ENCODE data around the gene EFHD1.

EFHD1 gene

DNA sequence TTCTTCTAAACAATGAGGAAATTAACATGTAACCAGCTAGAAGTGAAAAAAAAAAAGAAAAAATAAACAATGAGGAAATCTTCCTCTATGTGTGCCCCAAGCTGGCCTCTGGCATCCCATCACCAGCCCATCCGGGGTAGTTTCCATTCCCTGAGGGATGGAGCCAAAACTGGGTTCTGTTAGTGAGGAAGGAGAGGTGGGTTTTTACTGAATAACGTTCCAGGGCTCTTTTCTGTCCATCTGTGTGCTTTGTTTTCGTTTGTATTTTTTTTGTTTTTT lies 9.7 kb downstream of the EFHD1 start:
- DNase-seq (ENCODE audit: extremely low spot score), result no peak
- ChIA-PET CTCF (interaction anchor here (0.7 kb wide), 1 partner anchor 64 kb away, joined by 3 read pairs; no protein-coding TSS in a partner anchor), POLR2A (no interaction called here)
- TF ChIP-seq, protein P1, sequence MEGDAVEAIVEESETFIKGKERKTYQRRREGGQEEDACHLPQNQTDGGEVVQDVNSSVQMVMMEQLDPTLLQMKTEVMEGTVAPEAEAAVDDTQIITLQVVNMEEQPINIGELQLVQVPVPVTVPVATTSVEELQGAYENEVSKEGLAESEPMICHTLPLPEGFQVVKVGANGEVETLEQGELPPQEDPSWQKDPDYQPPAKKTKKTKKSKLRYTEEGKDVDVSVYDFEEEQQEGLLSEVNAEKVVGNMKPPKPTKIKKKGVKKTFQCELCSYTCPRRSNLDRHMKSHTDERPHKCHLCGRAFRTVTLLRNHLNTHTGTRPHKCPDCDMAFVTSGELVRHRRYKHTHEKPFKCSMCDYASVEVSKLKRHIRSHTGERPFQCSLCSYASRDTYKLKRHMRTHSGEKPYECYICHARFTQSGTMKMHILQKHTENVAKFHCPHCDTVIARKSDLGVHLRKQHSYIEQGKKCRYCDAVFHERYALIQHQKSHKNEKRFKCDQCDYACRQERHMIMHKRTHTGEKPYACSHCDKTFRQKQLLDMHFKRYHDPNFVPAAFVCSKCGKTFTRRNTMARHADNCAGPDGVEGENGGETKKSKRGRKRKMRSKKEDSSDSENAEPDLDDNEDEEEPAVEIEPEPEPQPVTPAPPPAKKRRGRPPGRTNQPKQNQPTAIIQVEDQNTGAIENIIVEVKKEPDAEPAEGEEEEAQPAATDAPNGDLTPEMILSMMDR (IDR thresholded peaks at IDR 0.05; ENCODE audit: control extremely low read depth, extremely low read depth, low read depth, missing control alignments), result no peak

- TF ChIP-seq, protein P1 (IDR thresholded peaks at IDR 0.05; ENCODE audit: control extremely low read depth, extremely low read depth, low read depth, missing control alignments), result no peak
- POLR2A ChIA-PET, result no interaction called here
- CTCF ChIA-PET, result interaction anchor here (1.3 kb wide), 1 partner anchor 10 kb away, joined by 4 read pairs; the partner anchor contains the start of gene EFHD1
- no peak for DNase-seq (ENCODE audit: extremely low spot score)
Observed at GRCh38 chr2:232643813-232644347, 10.5 kb downstream of the EFHD1 start.

GRCh38 chr2:232645061-232645460 lies 11.7 kb downstream of the EFHD1 start:
- POLR2A ChIA-PET, result no interaction called here
- TF ChIP-seq, protein P1 (IDR thresholded peaks at IDR 0.05; ENCODE audit: control extremely low read depth, extremely low read depth, low read depth, missing control alignments), result no peak
- CTCF ChIA-PET, result interaction anchor here (1.3 kb wide), 1 partner anchor 11 kb away, joined by 4 read pairs; the partner anchor contains the start of gene EFHD1
- DNase-seq (ENCODE audit: extremely low spot score), result no peak

GRCh38 chr2:232646726-232647125 lies 13.3 kb downstream of the EFHD1 start:
- no peak for DNase-seq (ENCODE audit: extremely low spot score)
- CTCF ChIA-PET, result interaction anchor here (1.1 to 1.5 kb wide), 2 partner anchors 11 to 36 kb away, joined by 4 read pairs; no protein-coding TSS in a partner anchor
- POLR2A ChIA-PET, result no interaction called here
- TF ChIP-seq, protein P1 (IDR thresholded peaks at IDR 0.05; ENCODE audit: control extremely low read depth, extremely low read depth, low read depth, missing control alignments), result no peak

- DNase-seq (ENCODE audit: extremely low spot score), result no peak
- ChIA-PET POLR2A (no interaction called here), CTCF (interaction anchor here (1.1 kb wide), 1 partner anchor 11 kb away, joined by 4 read pairs; no protein-coding TSS in a partner anchor)
- TF ChIP-seq, protein P1 (IDR thresholded peaks at IDR 0.05; ENCODE audit: control extremely low read depth, extremely low read depth, low read depth, missing control alignments), result no peak
Observed at GRCh38 chr2:232647261-232647660, 13.9 kb downstream of the EFHD1 start.

DNA sequence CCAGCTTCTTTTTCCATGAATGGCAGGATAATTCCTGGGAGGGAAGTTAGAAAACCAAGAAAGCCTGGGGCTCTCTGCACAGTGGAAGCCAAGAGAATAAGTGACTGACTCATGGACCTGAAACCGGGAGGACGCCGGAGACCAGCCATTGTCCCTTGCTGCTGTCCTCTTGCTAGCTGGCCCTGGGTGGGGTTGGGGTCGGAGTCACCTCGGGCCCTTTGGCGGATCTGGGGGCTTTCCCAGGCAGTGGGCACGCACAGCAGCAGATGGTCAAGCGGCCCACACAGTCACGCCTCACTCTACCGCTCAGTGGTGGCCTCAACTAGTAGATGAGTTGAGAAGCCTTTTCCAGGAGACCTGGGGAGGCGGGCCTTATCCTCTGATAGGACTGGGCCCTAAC lies 15.6 kb downstream of the EFHD1 start:
- POLR2A ChIA-PET, result no interaction called here
- TF ChIP-seq, protein P1 (IDR thresholded peaks at IDR 0.05; ENCODE audit: control extremely low read depth, extremely low read depth, low read depth, missing control alignments), result no peak
- CTCF ChIA-PET, result interaction anchor here (1.2 to 2.0 kb wide), 2 partner anchors 13 to 17 kb away, joined by 3 to 4 read pairs; no protein-coding TSS in a partner anchor
- no peak for DNase-seq (ENCODE audit: extremely low spot score)

Data from GM10248 (cell line).